Spinal cord (tissue), 10 donors: Measurements from ENCODE around the gene EIF2B5. TPM values are rescaled to one million over a fixed set of nuclear protein-coding genes. Genes with fewer than 3 reads are reported as not detected.
A peak's percentile ranks its signal among the peaks of the same experiment; 100 is the strongest.

Source experiments
- DNase-seq, 6 donors: peaks; one replicate each; pipeline versions ENCODE4 v3.0.0 to v3.0.0-alpha.2; 2013 to 2015; ENCODE audit warnings: low spot score in 6 of 6, low read depth in 4 of 6
- H3K27ac ChIP-seq: one replicate; pipeline ENCODE4 v1.5.1; 2013; ENCODE audit warnings: low read depth, low read length, control low read depth
- H3K27me3 ChIP-seq: one replicate; pipeline ENCODE4 v1.6.1; 2013; ENCODE audit warnings: low read length; ENCODE audit not compliant: control insufficient read depth, insufficient read depth
- H3K36me3 ChIP-seq: one replicate; pipeline ENCODE4 v1.6.1; 2013; ENCODE audit warnings: low read length; ENCODE audit not compliant: control insufficient read depth, insufficient read depth
- H3K4me1 ChIP-seq: one replicate; pipeline ENCODE4 v1.6.1; 2013; ENCODE audit warnings: low read length; ENCODE audit not compliant: control insufficient read depth, insufficient read depth
- H3K4me3 ChIP-seq: one replicate; pipeline ENCODE4 v1.5.1; 2013; ENCODE audit warnings: low read depth, low read length, control low read depth
- H3K9me3 ChIP-seq: one replicate; pipeline ENCODE4 v1.6.1; 2013; ENCODE audit warnings: low read length; ENCODE audit not compliant: control insufficient read depth, insufficient read depth
- WGBS: methylation state at CpG from one replicate; pipeline ENCODE4 v1.1.5; 2013; ENCODE audit warnings: missing lambda C conversion rate; ENCODE audit not compliant: insufficient coverage; 5-methylcytosine and 5-hydroxymethylcytosine counted together
- polyA plus RNA-seq, 2 donors: library from polyadenylated mRNA; unstranded; fragments of 120-200 nt; gene quantifications; one replicate each; pipeline ENCODE4 v1.2.1, GENCODE V29; 2013; ENCODE audit not compliant: insufficient read length in 2 of 2
- total RNA-seq, 2 donors: library from RNA; depleted of rRNA in 1 of 2; stranded (reverse); fragments of 120-200 nt in 1 of 2; fragments of >200 nt in 1 of 2; gene quantifications; one replicate each; pipeline versions ENCODE4 v1.2.3 to v1.2.4, GENCODE V29; 2013 to 2014
- donor health status: healthy.

EIF2B5 gene
- total and polyA plus RNA-seq, 4 donors, result 38.3 to 58.9 (median 45.8) TPM

- Histone ChIP-seq H3K4me3 (peak overlapping the region; percentile 97), H3K36me3 (peaks cover 58% of the 10 kb centered on the region), H3K4me1 (peaks cover 33% of the 10 kb centered on the region), H3K27ac (peak overlapping the region; percentile 87), H3K27me3 (no peaks in the 10 kb centered on the region), H3K9me3 (no peaks in the 10 kb centered on the region)
- 14% methylated on average over 17 of the region's 19 CpGs for WGBS
- DNase-seq, result peak in 2 of 6 donors; percentile 20 to 64
Observed at GRCh38 chr3:184176377-184177330, 41.5 kb downstream of the EIF2B5 start.

- Histone ChIP-seq H3K4me3 (peak overlapping the region; percentile 97), H3K27me3 (no peaks in the 10 kb centered on the region), H3K36me3 (peaks cover 60% of the 10 kb centered on the region), H3K9me3 (no peaks in the 10 kb centered on the region), H3K4me1 (peaks cover 33% of the 10 kb centered on the region), H3K27ac (no peak overlapping the region)
- DNase-seq, result no peak
- WGBS, result 49% methylated on average over 2 of the region's 4 CpGs
Observed at GRCh38 chr3:184177331-184177731, 42.2 kb downstream of the EIF2B5 start.

GRCh38 chr3:184177767-184178306 lies 42.7 kb downstream of the EIF2B5 start:
- Histone ChIP-seq H3K36me3 (peaks cover 64% of the 10 kb centered on the region), H3K9me3 (no peaks in the 10 kb centered on the region), H3K27ac (no peak overlapping the region), H3K4me3 (no peak overlapping the region), H3K27me3 (no peaks in the 10 kb centered on the region), H3K4me1 (peaks cover 33% of the 10 kb centered on the region)
- no peak for DNase-seq
- WGBS, result 93% methylated on average over 14 of the region's 14 CpGs

GRCh38 chr3:184178521-184179138 lies 43.5 kb downstream of the EIF2B5 start:
- Histone ChIP-seq H3K27ac (no peak overlapping the region), H3K27me3 (no peaks in the 10 kb centered on the region), H3K4me1 (peaks cover 33% of the 10 kb centered on the region), H3K4me3 (no peak overlapping the region), H3K9me3 (no peaks in the 10 kb centered on the region), H3K36me3 (peaks cover 70% of the 10 kb centered on the region)
- DNase-seq, result no peak
- 95% methylated on average over 13 of the region's 13 CpGs for WGBS

GRCh38 chr3:184180165-184180564 lies 45.0 kb downstream of the EIF2B5 start:
- Histone ChIP-seq H3K27me3 (no peaks in the 10 kb centered on the region), H3K4me3 (no peak overlapping the region), H3K27ac (no peak overlapping the region), H3K9me3 (no peaks in the 10 kb centered on the region), H3K4me1 (peaks cover 33% of the 10 kb centered on the region), H3K36me3 (peaks cover 81% of the 10 kb centered on the region)
- DNase-seq, result no peak
- WGBS, result 92% methylated on average over 4 of the region's 6 CpGs

- WGBS, result 93% methylated on average over 3 of the region's 9 CpGs
- Histone ChIP-seq H3K9me3 (no peaks in the 10 kb centered on the region), H3K4me3 (no peak overlapping the region), H3K27me3 (no peaks in the 10 kb centered on the region), H3K36me3 (peaks cover 78% of the 10 kb centered on the region), H3K4me1 (peaks cover 28% of the 10 kb centered on the region), H3K27ac (no peak overlapping the region)
- no peak for DNase-seq
Observed at GRCh38 chr3:184181596-184181995, 46.4 kb downstream of the EIF2B5 start.

GRCh38 chr3:184183679-184184078 lies 48.5 kb downstream of the EIF2B5 start:
- H3K27me3 ChIP-seq, result no peaks in the 10 kb centered on the region
- no peak overlapping the region for H3K4me3 ChIP-seq
- DNase-seq, result no peak
- 90% methylated on average over 3 of the region's 5 CpGs for WGBS
- no peak overlapping the region for H3K27ac ChIP-seq
- peaks cover 23% of the 10 kb centered on the region for H3K4me1 ChIP-seq
- peaks cover 73% of the 10 kb centered on the region for H3K36me3 ChIP-seq
- no peaks in the 10 kb centered on the region for H3K9me3 ChIP-seq

GRCh38 chr3:184184546-184185230 lies 49.5 kb downstream of the EIF2B5 start:
- no peaks in the 10 kb centered on the region for H3K9me3 ChIP-seq
- peaks cover 73% of the 10 kb centered on the region for H3K36me3 ChIP-seq
- H3K4me1 ChIP-seq, result peaks cover 21% of the 10 kb centered on the region
- H3K27me3 ChIP-seq, result no peaks in the 10 kb centered on the region
- peak overlapping the region; percentile 80 for H3K27ac ChIP-seq
- no peak for DNase-seq
- WGBS, result 91% methylated on average over 11 of the region's 18 CpGs
- H3K4me3 ChIP-seq, result no peak overlapping the region

- Histone ChIP-seq H3K4me1 (peaks cover 20% of the 10 kb centered on the region), H3K4me3 (peak overlapping the region; percentile 99), H3K27me3 (no peaks in the 10 kb centered on the region), H3K36me3 (peaks cover 66% of the 10 kb centered on the region), H3K27ac (peak overlapping the region; percentile 80), H3K9me3 (no peaks in the 10 kb centered on the region)
- under 1% methylated on average over 55 of the region's 55 CpGs for WGBS
- peak; percentile 97 to 100 (median 99) for DNase-seq
Observed at GRCh38 chr3:184185461-184186183, 50.5 kb downstream of the EIF2B5 start.
